Measurements from ENCODE around the gene NME9.

NME9 gene

DNA sequence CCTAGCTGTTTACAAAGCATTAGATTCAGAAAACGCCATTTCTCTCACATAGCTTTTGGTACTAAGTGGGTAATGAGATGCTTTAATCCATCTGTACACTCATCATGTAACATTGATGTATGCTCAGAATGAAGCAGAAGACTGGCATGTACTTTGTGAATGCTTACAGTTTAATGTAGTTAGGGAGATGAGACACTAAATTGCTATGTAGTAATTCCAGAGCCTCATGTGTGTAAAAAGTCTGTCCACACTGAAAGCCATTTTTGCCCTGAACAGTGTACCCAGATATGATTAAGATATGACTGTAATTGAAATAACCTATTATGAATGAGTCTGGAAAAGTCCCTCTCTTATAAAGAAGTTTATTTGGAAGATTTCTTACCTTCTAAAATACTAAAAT lies 76.0 kb downstream of the NME9 start:
- no peak overlapping the region for H3K27ac ChIP-seq (ENCODE audit: low read depth, low read length)
- no peaks in the 10 kb centered on the region for H3K27me3 ChIP-seq (ENCODE audit: control insufficient read depth, insufficient read depth, low read length)
- H3K36me3 ChIP-seq (ENCODE audit: control insufficient read depth, insufficient read depth, low read length): no peaks in the 10 kb centered on the region
- H3K4me3 ChIP-seq (ENCODE audit: low read length): no peak overlapping the region
- H3K4me1 ChIP-seq (ENCODE audit: control insufficient read depth, insufficient read depth, low read length): no peaks in the 10 kb centered on the region
- no peak overlapping the region for H3K9ac ChIP-seq (ENCODE audit: low read length)

All from rectal smooth muscle tissue (tissue), 1 donor.